Astrocyte (in vitro differentiated cells and primary cell): ENCODE measurements around the gene TUFM. TPM values are rescaled to one million over a fixed set of nuclear protein-coding genes. Genes with fewer than 3 reads are reported as not detected.

Source experiments
- DNase-seq: peaks from one replicate; pipeline ENCODE4 v3.0.0-alpha.2; 2010; ENCODE audit warnings: low read depth
- FAIRE-seq: peaks from 2 replicates; lab custom pipeline; 2011; peaks lifted over from hg19 to GRCh38; lab: Jason Lieb, UNC
- H2AFZ ChIP-seq: 2 replicates; pipeline ENCODE4 v1.6.0; 2012; ENCODE audit warnings: low read depth, low read length, inconsistent platforms
- H3K27ac ChIP-seq: 2 replicates; pipeline ENCODE4 v1.5.1; 2011; ENCODE audit warnings: low read depth, low read length, inconsistent platforms
- H3K27me3 ChIP-seq: 2 replicates; pipeline ENCODE4 v1.6.0; 2011; ENCODE audit warnings: low read length, inconsistent platforms; ENCODE audit not compliant: insufficient read depth
- H3K36me3 ChIP-seq: 2 replicates; pipeline ENCODE4 v1.5.1; 2011; ENCODE audit warnings: low read length, inconsistent platforms; ENCODE audit not compliant: insufficient read depth
- H3K4me1 ChIP-seq: 2 replicates; pipeline ENCODE4 v1.5.1; 2011; ENCODE audit warnings: low read length, inconsistent platforms; ENCODE audit not compliant: insufficient read depth
- H3K4me2 ChIP-seq: 2 replicates; pipeline ENCODE4 v1.6.0; 2012; ENCODE audit warnings: low read length, inconsistent platforms
- H3K4me3 ChIP-seq: 2 replicates; pipeline ENCODE4 v1.5.1; 2011; ENCODE audit warnings: low read depth, mild to moderate bottlenecking, low read length, inconsistent platforms; ENCODE audit not compliant: insufficient read depth
- H3K79me2 ChIP-seq: 2 replicates; pipeline ENCODE4 v1.6.0; 2012; ENCODE audit warnings: mild to moderate bottlenecking, low read length, inconsistent platforms; ENCODE audit not compliant: insufficient read depth
- H3K9ac ChIP-seq: 2 replicates; pipeline ENCODE4 v1.6.0; 2012; ENCODE audit warnings: mild to moderate bottlenecking, low read length, inconsistent platforms
- H3K9me3 ChIP-seq: 2 replicates; pipeline ENCODE4 v1.5.1; 2012; ENCODE audit warnings: low read depth, mild to moderate bottlenecking, low read length, inconsistent platforms; ENCODE audit not compliant: insufficient read depth
- H4K20me1 ChIP-seq: 2 replicates; pipeline ENCODE4 v1.6.0; 2012; ENCODE audit warnings: low read length, inconsistent platforms; ENCODE audit not compliant: insufficient read depth
- H3K27ac Mint-ChIP-seq: one replicate; pipeline ENCODE4 v1.8.0; 2021; ENCODE audit warnings: mild to moderate bottlenecking, mixed read lengths; ENCODE audit not compliant: unreplicated experiment
- H3K27me3 Mint-ChIP-seq: one replicate; pipeline ENCODE4 v1.8.0; 2021; ENCODE audit warnings: low read depth, mixed read lengths; ENCODE audit not compliant: unreplicated experiment
- H3K36me3 Mint-ChIP-seq: one replicate; pipeline ENCODE4 v1.8.0; 2021; ENCODE audit warnings: low read depth, mixed read lengths; ENCODE audit not compliant: unreplicated experiment
- H3K4me1 Mint-ChIP-seq: one replicate; pipeline ENCODE4 v1.8.0; 2021; ENCODE audit warnings: low read depth, mixed read lengths; ENCODE audit not compliant: unreplicated experiment
- H3K4me3 Mint-ChIP-seq: one replicate; pipeline ENCODE4 v1.8.0; 2021; ENCODE audit warnings: mild to moderate bottlenecking, moderate library complexity, mixed read lengths; ENCODE audit not compliant: unreplicated experiment
- H3K9me3 Mint-ChIP-seq: one replicate; pipeline ENCODE4 v1.8.0; 2021; ENCODE audit warnings: mild to moderate bottlenecking, mixed read lengths; ENCODE audit not compliant: unreplicated experiment
- EZH2 ChIP-seq: IDR thresholded peaks from 2 replicates; pipeline ENCODE4 v1.6.1; 2012; ENCODE audit warnings: mild to moderate bottlenecking, low read length, inconsistent platforms; ENCODE audit not compliant: insufficient read depth
- total RNA-seq: library from RNA; stranded (reverse); gene quantifications from 2 replicates; pipeline ENCODE4 v1.2.1, GENCODE V29; 2021
- TF ChIP-seq, protein P1 (sequence below): IDR thresholded peaks from 2 replicates; pipeline ENCODE4 v1.5.1; 2011; ENCODE audit warnings: low read depth, mild to moderate bottlenecking, inconsistent platforms, low read length, moderate library complexity; ENCODE audit not compliant: insufficient read depth

TUFM gene
- total RNA-seq, 1 donor from 2014 or later, result 147 TPM

DNA sequence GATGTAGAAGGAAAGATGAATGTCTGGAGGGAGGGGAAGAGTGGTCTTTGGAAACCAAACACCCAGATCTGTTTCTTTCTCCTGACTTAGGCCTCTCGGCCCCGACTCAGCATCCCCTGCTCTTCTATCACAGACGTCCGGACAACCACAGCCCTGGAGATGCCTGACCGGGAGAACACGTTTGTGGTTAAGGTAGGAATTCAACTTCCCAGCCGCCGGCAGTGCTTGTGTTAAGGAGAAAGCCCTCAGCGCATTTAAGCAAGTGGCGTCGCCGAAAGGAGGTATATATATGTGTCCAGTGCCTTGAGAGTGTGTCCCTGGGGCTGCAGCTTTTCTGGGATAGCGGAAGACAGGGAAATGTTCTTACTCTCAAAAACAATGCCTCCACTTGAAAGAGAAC is 21.1 kb upstream of the TUFM start:
- H3K36me3 Mint-ChIP-seq, result peaks cover 8% of the 10 kb centered on the region
- Histone ChIP-seq H4K20me1 (peaks cover 31% of the 10 kb centered on the region), H3K4me2 (no peak overlapping the region), H2AFZ (no peak overlapping the region), H3K79me2 (peaks cover 43% of the 10 kb centered on the region), H3K27me3 (no peaks in the 10 kb centered on the region), H3K4me3 (no peak overlapping the region), H3K9me3 (no peaks in the 10 kb centered on the region), H3K27ac (no peak overlapping the region), H3K9ac (no peak overlapping the region), H3K36me3 (peaks cover 14% of the 10 kb centered on the region), H3K4me1 (peaks cover 10% of the 10 kb centered on the region)
- H3K9me3 Mint-ChIP-seq, result no peaks in the 10 kb centered on the region
- peaks cover 9% of the 10 kb centered on the region for H3K4me1 Mint-ChIP-seq
- TF ChIP-seq EZH2, result no peak
- TF ChIP-seq, protein P1, sequence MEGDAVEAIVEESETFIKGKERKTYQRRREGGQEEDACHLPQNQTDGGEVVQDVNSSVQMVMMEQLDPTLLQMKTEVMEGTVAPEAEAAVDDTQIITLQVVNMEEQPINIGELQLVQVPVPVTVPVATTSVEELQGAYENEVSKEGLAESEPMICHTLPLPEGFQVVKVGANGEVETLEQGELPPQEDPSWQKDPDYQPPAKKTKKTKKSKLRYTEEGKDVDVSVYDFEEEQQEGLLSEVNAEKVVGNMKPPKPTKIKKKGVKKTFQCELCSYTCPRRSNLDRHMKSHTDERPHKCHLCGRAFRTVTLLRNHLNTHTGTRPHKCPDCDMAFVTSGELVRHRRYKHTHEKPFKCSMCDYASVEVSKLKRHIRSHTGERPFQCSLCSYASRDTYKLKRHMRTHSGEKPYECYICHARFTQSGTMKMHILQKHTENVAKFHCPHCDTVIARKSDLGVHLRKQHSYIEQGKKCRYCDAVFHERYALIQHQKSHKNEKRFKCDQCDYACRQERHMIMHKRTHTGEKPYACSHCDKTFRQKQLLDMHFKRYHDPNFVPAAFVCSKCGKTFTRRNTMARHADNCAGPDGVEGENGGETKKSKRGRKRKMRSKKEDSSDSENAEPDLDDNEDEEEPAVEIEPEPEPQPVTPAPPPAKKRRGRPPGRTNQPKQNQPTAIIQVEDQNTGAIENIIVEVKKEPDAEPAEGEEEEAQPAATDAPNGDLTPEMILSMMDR, result no peak
- no peaks in the 10 kb centered on the region for H3K27me3 Mint-ChIP-seq
- FAIRE-seq (no peak), DNase-seq (no peak)
- H3K27ac Mint-ChIP-seq, result no peak overlapping the region
- H3K4me3 Mint-ChIP-seq, result peak overlapping the region; percentile 2

DNA sequence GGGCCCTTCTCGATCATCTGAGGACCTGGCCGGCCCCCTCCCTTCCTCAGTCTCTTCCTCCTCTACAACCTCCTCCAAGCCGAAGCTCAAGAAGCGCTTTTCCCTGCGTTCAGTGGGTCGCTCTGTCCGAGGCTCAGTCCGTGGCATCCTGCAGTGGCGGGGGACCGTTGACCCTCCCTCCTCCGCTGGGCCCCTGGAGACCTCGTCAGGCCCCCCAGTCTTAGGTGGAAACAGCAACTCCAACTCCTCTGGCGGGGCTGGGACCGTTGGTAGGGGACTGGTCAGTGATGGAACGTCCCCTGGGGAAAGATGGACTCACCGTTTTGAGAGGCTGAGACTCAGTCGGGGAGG is 20.3 kb upstream of the TUFM start:
- Histone ChIP-seq H3K27me3 (no peaks in the 10 kb centered on the region), H3K9ac (no peak overlapping the region), H3K79me2 (peaks cover 49% of the 10 kb centered on the region), H2AFZ (no peak overlapping the region), H4K20me1 (peaks cover 31% of the 10 kb centered on the region), H3K9me3 (no peaks in the 10 kb centered on the region), H3K4me1 (peaks cover 10% of the 10 kb centered on the region), H3K4me2 (no peak overlapping the region), H3K4me3 (no peak overlapping the region), H3K27ac (no peak overlapping the region), H3K36me3 (peaks cover 14% of the 10 kb centered on the region)
- Mint-ChIP-seq H3K9me3 (no peaks in the 10 kb centered on the region), H3K4me1 (peaks cover 9% of the 10 kb centered on the region), H3K27me3 (no peaks in the 10 kb centered on the region), H3K36me3 (peaks cover 8% of the 10 kb centered on the region), H3K4me3 (peak overlapping the region; percentile 40), H3K27ac (no peak overlapping the region)
- FAIRE-seq (no peak), DNase-seq (no peak)
- no peak for TF ChIP-seq EZH2
- TF ChIP-seq, protein P1, result no peak

DNA sequence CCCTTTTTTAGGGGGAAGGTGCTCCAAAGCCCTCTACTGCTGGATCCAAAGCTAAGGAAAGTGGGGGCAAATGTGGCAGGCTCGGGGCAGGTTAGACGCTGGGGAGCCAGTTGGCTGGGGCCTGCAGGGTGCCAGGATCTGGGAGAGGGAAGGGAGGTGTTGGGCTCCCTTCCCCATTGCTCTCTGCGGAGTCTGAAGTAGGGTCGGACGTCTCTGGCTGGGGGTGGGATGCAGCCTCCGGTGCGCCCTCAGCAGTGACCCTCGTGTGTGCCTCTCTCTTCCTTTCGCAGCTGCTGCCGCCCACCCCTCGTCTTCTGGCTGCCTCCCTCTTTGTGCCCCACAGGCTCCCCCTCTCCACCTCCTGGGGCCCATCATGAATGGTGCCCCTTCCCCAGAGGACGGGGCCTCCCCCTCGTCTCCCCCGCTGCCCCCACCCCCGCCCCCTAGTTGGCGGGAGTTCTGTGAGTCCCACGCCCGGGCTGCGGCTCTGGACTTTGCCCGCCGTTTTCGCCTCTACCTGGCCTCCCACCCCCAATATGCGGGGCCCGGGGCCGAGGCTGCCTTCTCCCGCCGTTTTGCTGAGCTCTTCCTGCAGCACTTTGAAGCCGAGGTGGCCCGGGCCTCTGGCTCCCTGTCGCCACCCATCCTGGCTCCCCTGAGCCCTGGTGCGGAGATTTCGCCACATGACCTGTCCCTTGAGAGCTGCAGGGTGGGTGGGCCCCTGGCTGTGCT is 19.7 kb upstream of the TUFM start:
- no peak for TF ChIP-seq EZH2
- TF ChIP-seq, protein P1, result no peak
- Mint-ChIP-seq H3K9me3 (no peaks in the 10 kb centered on the region), H3K27ac (no peak overlapping the region), H3K4me3 (peak overlapping the region; percentile 96), H3K36me3 (peaks cover 8% of the 10 kb centered on the region), H3K27me3 (no peaks in the 10 kb centered on the region), H3K4me1 (peaks cover 9% of the 10 kb centered on the region)
- Histone ChIP-seq H3K27ac (no peak overlapping the region), H3K4me2 (peak overlapping the region; percentile 95), H3K79me2 (peaks cover 49% of the 10 kb centered on the region), H3K9me3 (no peaks in the 10 kb centered on the region), H3K4me1 (peaks cover 10% of the 10 kb centered on the region), H3K36me3 (peaks cover 14% of the 10 kb centered on the region), H4K20me1 (peaks cover 31% of the 10 kb centered on the region), H3K27me3 (no peaks in the 10 kb centered on the region), H3K4me3 (no peak overlapping the region), H2AFZ (no peak overlapping the region), H3K9ac (no peak overlapping the region)
- no peak for FAIRE-seq
- DNase-seq, result no peak
